GM23338 (cell line): ENCODE measurements around the gene ANG.

Source experiments
- CREB1 ChIP-seq: fragments of 250-450 bp; sonication (Bioruptor Pico); IDR thresholded peaks from 2 replicates; pipeline ENCODE4 v1.5.0; 2020; ENCODE audit warnings: low read depth, mild to moderate bottlenecking, moderate library complexity
- EZH2 ChIP-seq: fragments of 200-600 bp; sonication (generic); IDR thresholded peaks from one replicate; pipeline ENCODE4 v1.8.0; 2017; ENCODE audit warnings: antibody characterized with exemption, mild to moderate bottlenecking, low read depth; ENCODE audit not compliant: unreplicated experiment
- EZH2phosphoT487 ChIP-seq: fragments of 200-600 bp; sonication (generic); IDR thresholded peaks from one replicate; pipeline ENCODE4 v1.8.1; 2018; ENCODE audit warnings: antibody characterized with exemption; ENCODE audit not compliant: unreplicated experiment
- JUNB ChIP-seq: IDR thresholded peaks from one replicate; pipeline ENCODE4 v1.6.1; 2016; ENCODE audit warnings: antibody characterized with exemption; ENCODE audit not compliant: unreplicated experiment
- NANOG ChIP-seq: IDR thresholded peaks from 2 replicates; pipeline ENCODE4 v1.6.1; 2016; ENCODE audit warnings: antibody characterized with exemption, borderline replicate concordance
- POLR2AphosphoS5 ChIP-seq: IDR thresholded peaks from 2 replicates; pipeline ENCODE4 v1.6.1; 2016; ENCODE audit warnings: antibody characterized with exemption, low read depth
- STAT1 ChIP-seq: IDR thresholded peaks from one replicate; pipeline ENCODE4 v1.6.1; 2016; ENCODE audit warnings: antibody characterized with exemption; ENCODE audit not compliant: unreplicated experiment
- ZNF114 ChIP-seq: fragments of 250-450 bp; sonication (Bioruptor Pico); IDR thresholded peaks from 2 replicates; pipeline ENCODE4 v1.5.0; 2020; ENCODE audit warnings: mild to moderate bottlenecking, moderate library complexity
- TF ChIP-seq, protein P1 (sequence below), 2 experiments: fragments of 200-600 bp in 1 of 2; sonication (generic) in 1 of 2; conservative IDR thresholded peaks; 2 replicates each; pipeline versions ENCODE4 v1.5.1 to v1.6.1; 2016 to 2017; ENCODE audit warnings: antibody characterized with exemption in 2 of 2, low read depth in 2 of 2, mild to moderate bottlenecking in 2 of 2, moderate library complexity in 1 of 2
- TF ChIP-seq, protein P2 (sequence below): IDR thresholded peaks from one replicate; pipeline ENCODE4 v1.6.1; 2018; ENCODE audit warnings: antibody characterized with exemption; ENCODE audit not compliant: unreplicated experiment
- TF ChIP-seq, protein P3 (sequence below): fragments of 250-450 bp; sonication (Bioruptor Pico); IDR thresholded peaks from 2 replicates; pipeline ENCODE4 v1.5.0; 2020; ENCODE audit warnings: mild to moderate bottlenecking, moderate library complexity
- TF ChIP-seq, protein P4 (sequence below): IDR thresholded peaks from 2 replicates; pipeline ENCODE4 v1.6.1; 2016; ENCODE audit warnings: antibody characterized with exemption

GRCh38 chr14:20644520-20644919 is 44.0 kb upstream of the ANG start:
- TF ChIP-seq EZH2 (no peak), CREB1 (CRISPR knock-in tag) (no peak), POLR2AphosphoS5 (no peak), STAT1 (no peak), EZH2phosphoT487 (no peak), JUNB (no peak), ZNF114 (CRISPR knock-in tag) (no peak), NANOG (no peak)
- TF ChIP-seq, protein P1, sequence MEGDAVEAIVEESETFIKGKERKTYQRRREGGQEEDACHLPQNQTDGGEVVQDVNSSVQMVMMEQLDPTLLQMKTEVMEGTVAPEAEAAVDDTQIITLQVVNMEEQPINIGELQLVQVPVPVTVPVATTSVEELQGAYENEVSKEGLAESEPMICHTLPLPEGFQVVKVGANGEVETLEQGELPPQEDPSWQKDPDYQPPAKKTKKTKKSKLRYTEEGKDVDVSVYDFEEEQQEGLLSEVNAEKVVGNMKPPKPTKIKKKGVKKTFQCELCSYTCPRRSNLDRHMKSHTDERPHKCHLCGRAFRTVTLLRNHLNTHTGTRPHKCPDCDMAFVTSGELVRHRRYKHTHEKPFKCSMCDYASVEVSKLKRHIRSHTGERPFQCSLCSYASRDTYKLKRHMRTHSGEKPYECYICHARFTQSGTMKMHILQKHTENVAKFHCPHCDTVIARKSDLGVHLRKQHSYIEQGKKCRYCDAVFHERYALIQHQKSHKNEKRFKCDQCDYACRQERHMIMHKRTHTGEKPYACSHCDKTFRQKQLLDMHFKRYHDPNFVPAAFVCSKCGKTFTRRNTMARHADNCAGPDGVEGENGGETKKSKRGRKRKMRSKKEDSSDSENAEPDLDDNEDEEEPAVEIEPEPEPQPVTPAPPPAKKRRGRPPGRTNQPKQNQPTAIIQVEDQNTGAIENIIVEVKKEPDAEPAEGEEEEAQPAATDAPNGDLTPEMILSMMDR (conservative IDR thresholded peaks at IDR 0.05; ENCODE audit: low read depth in 2 of 2), result no peak
- TF ChIP-seq, protein P2, sequence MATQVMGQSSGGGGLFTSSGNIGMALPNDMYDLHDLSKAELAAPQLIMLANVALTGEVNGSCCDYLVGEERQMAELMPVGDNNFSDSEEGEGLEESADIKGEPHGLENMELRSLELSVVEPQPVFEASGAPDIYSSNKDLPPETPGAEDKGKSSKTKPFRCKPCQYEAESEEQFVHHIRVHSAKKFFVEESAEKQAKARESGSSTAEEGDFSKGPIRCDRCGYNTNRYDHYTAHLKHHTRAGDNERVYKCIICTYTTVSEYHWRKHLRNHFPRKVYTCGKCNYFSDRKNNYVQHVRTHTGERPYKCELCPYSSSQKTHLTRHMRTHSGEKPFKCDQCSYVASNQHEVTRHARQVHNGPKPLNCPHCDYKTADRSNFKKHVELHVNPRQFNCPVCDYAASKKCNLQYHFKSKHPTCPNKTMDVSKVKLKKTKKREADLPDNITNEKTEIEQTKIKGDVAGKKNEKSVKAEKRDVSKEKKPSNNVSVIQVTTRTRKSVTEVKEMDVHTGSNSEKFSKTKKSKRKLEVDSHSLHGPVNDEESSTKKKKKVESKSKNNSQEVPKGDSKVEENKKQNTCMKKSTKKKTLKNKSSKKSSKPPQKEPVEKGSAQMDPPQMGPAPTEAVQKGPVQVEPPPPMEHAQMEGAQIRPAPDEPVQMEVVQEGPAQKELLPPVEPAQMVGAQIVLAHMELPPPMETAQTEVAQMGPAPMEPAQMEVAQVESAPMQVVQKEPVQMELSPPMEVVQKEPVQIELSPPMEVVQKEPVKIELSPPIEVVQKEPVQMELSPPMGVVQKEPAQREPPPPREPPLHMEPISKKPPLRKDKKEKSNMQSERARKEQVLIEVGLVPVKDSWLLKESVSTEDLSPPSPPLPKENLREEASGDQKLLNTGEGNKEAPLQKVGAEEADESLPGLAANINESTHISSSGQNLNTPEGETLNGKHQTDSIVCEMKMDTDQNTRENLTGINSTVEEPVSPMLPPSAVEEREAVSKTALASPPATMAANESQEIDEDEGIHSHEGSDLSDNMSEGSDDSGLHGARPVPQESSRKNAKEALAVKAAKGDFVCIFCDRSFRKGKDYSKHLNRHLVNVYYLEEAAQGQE, result no peak
- TF ChIP-seq, protein P3, sequence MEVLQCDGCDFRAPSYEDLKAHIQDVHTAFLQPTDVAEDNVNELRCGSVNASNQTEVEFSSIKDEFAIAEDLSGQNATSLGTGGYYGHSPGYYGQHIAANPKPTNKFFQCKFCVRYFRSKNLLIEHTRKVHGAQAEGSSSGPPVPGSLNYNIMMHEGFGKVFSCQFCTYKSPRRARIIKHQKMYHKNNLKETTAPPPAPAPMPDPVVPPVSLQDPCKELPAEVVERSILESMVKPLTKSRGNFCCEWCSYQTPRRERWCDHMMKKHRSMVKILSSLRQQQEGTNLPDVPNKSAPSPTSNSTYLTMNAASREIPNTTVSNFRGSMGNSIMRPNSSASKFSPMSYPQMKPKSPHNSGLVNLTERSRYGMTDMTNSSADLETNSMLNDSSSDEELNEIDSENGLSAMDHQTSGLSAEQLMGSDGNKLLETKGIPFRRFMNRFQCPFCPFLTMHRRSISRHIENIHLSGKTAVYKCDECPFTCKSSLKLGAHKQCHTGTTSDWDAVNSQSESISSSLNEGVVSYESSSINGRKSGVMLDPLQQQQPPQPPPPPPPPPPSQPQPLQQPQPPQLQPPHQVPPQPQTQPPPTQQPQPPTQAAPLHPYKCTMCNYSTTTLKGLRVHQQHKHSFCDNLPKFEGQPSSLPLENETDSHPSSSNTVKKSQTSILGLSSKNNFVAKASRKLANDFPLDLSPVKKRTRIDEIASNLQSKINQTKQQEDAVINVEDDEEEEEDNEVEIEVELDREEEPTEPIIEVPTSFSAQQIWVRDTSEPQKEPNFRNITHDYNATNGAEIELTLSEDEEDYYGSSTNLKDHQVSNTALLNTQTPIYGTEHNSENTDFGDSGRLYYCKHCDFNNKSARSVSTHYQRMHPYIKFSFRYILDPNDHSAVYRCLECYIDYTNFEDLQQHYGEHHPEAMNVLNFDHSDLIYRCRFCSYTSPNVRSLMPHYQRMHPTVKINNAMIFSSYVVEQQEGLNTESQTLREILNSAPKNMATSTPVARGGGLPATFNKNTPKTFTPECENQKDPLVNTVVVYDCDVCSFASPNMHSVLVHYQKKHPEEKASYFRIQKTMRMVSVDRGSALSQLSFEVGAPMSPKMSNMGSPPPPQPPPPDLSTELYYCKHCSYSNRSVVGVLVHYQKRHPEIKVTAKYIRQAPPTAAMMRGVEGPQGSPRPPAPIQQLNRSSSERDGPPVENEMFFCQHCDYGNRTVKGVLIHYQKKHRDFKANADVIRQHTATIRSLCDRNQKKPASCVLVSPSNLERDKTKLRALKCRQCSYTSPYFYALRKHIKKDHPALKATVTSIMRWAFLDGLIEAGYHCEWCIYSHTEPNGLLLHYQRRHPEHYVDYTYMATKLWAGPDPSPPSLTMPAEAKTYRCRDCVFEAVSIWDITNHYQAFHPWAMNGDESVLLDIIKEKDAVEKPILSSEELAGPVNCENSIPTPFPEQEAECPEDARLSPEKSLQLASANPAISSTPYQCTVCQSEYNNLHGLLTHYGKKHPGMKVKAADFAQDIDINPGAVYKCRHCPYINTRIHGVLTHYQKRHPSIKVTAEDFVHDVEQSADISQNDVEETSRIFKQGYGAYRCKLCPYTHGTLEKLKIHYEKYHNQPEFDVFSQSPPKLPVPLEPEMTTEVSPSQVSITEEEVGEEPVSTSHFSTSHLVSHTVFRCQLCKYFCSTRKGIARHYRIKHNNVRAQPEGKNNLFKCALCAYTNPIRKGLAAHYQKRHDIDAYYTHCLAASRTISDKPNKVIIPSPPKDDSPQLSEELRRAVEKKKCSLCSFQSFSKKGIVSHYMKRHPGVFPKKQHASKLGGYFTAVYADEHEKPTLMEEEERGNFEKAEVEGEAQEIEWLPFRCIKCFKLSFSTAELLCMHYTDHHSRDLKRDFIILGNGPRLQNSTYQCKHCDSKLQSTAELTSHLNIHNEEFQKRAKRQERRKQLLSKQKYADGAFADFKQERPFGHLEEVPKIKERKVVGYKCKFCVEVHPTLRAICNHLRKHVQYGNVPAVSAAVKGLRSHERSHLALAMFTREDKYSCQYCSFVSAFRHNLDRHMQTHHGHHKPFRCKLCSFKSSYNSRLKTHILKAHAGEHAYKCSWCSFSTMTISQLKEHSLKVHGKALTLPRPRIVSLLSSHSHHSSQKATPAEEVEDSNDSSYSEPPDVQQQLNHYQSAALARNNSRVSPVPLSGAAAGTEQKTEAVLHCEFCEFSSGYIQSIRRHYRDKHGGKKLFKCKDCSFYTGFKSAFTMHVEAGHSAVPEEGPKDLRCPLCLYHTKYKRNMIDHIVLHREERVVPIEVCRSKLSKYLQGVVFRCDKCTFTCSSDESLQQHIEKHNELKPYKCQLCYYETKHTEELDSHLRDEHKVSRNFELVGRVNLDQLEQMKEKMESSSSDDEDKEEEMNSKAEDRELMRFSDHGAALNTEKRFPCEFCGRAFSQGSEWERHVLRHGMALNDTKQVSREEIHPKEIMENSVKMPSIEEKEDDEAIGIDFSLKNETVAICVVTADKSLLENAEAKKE, result no peak
- TF ChIP-seq, protein P4, sequence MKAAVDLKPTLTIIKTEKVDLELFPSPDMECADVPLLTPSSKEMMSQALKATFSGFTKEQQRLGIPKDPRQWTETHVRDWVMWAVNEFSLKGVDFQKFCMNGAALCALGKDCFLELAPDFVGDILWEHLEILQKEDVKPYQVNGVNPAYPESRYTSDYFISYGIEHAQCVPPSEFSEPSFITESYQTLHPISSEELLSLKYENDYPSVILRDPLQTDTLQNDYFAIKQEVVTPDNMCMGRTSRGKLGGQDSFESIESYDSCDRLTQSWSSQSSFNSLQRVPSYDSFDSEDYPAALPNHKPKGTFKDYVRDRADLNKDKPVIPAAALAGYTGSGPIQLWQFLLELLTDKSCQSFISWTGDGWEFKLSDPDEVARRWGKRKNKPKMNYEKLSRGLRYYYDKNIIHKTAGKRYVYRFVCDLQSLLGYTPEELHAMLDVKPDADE, result no peak
